Nephron progenitor cell (in vitro differentiated cells): ENCODE data around the gene PROK1.
A peak's percentile ranks its signal among the peaks of the same experiment; 100 is the strongest.

Source experiments
- DNase-seq: peaks from one replicate; pipeline ENCODE4 v3.0.0; 2021
- H3K27ac Mint-ChIP-seq: 2 replicates; pipeline ENCODE4 v1.8.0; 2021; ENCODE audit warnings: mild to moderate bottlenecking, moderate library complexity, mixed read lengths
- H3K27me3 Mint-ChIP-seq: 2 replicates; pipeline ENCODE4 v1.8.0; 2021; ENCODE audit warnings: mild to moderate bottlenecking, low read depth, mixed read lengths; ENCODE audit not compliant: poor library complexity
- H3K36me3 Mint-ChIP-seq: 2 replicates; pipeline ENCODE4 v1.8.0; 2021; ENCODE audit warnings: low read depth, mixed read lengths
- H3K4me1 Mint-ChIP-seq: 2 replicates; pipeline ENCODE4 v1.8.0; 2021; ENCODE audit warnings: mixed read lengths
- H3K4me3 Mint-ChIP-seq: 2 replicates; pipeline ENCODE4 v1.8.0; 2021; ENCODE audit warnings: mild to moderate bottlenecking, moderate library complexity, mixed read lengths
- H3K9me3 Mint-ChIP-seq: 2 replicates; pipeline ENCODE4 v1.8.0; 2021; ENCODE audit warnings: mild to moderate bottlenecking, moderate library complexity, mixed read lengths
- TF ChIP-seq, protein P1 (sequence below): fragments of 200-600 bp; sonication (generic); IDR thresholded peaks from 2 replicates; pipeline ENCODE4 v1.5.0; 2021; ENCODE audit warnings: antibody characterized with exemption

PROK1 gene

DNA sequence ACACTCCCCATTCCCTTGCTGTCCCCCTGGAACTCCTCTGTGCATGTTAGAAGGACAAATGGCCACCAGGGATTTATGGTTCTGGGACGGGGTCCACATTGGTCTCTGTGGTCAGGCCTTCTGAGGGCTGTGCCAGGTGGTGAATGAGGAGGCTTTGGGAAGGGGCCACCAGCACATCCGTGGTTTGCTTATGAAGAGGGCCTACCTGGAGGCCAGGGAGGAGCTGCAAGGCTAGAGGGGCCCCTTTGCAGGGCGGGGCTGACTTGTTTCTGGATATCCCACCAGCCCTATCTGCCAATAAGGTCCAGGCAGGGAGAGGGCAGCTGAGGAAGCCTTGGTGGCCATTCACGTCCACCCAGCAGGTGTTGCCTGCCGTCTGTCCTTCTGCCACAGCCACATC is 43.1 kb downstream of the PROK1 start:
- TF ChIP-seq, protein P1, sequence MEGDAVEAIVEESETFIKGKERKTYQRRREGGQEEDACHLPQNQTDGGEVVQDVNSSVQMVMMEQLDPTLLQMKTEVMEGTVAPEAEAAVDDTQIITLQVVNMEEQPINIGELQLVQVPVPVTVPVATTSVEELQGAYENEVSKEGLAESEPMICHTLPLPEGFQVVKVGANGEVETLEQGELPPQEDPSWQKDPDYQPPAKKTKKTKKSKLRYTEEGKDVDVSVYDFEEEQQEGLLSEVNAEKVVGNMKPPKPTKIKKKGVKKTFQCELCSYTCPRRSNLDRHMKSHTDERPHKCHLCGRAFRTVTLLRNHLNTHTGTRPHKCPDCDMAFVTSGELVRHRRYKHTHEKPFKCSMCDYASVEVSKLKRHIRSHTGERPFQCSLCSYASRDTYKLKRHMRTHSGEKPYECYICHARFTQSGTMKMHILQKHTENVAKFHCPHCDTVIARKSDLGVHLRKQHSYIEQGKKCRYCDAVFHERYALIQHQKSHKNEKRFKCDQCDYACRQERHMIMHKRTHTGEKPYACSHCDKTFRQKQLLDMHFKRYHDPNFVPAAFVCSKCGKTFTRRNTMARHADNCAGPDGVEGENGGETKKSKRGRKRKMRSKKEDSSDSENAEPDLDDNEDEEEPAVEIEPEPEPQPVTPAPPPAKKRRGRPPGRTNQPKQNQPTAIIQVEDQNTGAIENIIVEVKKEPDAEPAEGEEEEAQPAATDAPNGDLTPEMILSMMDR = no peak
- DNase-seq = no peak
- Mint-ChIP-seq H3K4me1 (peaks cover 10% of the 10 kb centered on the region), H3K9me3 (no peaks in the 10 kb centered on the region), H3K36me3 (no peaks in the 10 kb centered on the region), H3K27ac (no peak overlapping the region), H3K27me3 (peaks cover 12% of the 10 kb centered on the region), H3K4me3 (no peak overlapping the region)

DNA sequence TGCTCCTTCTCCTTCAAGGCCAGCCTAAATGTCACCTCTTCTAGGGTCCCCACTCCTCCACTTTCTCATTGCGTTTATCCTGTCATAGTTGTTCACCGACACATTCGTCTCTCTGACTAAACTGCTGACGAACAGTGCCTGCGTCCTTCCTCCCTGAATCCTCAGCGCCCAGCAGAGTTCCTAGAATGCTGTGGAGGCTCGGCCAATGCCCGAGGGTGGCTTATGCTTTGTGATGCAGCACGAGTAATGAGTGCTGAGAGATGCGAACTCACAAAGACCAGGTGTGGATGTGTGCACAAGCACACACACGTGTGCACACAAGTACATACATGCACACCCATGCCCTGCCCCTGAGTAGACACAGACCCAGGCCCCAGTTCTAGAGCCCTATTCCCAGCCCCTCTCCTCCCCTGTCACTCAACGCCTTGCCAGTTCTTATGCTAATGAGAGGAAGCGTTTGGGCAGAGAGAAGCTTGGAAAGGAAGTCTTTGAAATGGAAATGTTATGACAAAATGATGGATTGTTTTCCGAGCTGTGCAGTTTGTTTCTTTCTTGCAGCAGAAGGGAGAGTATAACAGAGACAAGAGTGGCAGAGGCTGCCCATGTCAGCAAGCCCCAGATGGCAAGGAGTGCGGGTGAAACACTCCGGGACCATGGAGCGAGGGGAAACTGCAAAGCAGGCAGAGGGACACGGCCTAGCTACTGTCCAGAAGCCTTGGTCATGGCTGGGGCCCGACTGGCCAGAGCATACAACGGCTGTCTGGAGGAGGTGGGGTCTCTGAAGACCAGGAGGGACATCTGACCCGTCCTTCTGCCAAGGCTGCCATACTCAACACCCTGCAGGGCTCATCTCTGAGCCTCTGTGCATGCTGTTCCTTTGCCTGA is 43.8 kb downstream of the PROK1 start:
- no peak for DNase-seq
- peaks cover 17% of the 10 kb centered on the region for H3K4me1 Mint-ChIP-seq
- TF ChIP-seq, protein P1 = no peak
- no peaks in the 10 kb centered on the region for H3K36me3 Mint-ChIP-seq
- peaks cover 12% of the 10 kb centered on the region for H3K27me3 Mint-ChIP-seq
- H3K9me3 Mint-ChIP-seq = no peaks in the 10 kb centered on the region
- H3K27ac Mint-ChIP-seq = no peak overlapping the region
- H3K4me3 Mint-ChIP-seq = no peak overlapping the region

GRCh38 chr1:110495926-110496600 is 45.1 kb downstream of the PROK1 start:
- peaks cover 17% of the 10 kb centered on the region for H3K4me1 Mint-ChIP-seq
- no peaks in the 10 kb centered on the region for H3K9me3 Mint-ChIP-seq
- DNase-seq = peak; percentile 89
- TF ChIP-seq, protein P1 = peak; percentile 97
- H3K36me3 Mint-ChIP-seq = no peaks in the 10 kb centered on the region
- H3K27ac Mint-ChIP-seq = no peak overlapping the region
- H3K4me3 Mint-ChIP-seq = no peak overlapping the region
- peaks cover 15% of the 10 kb centered on the region for H3K27me3 Mint-ChIP-seq

- DNase-seq = no peak
- no peaks in the 10 kb centered on the region for H3K9me3 Mint-ChIP-seq
Measured at GRCh38 chr1:110498270-110498669, 47.3 kb downstream of the PROK1 start.

GRCh38 chr1:110501488-110502132 is 50.7 kb downstream of the PROK1 start:
- no peaks in the 10 kb centered on the region for H3K9me3 Mint-ChIP-seq
- TF ChIP-seq, protein P1 = no peak
- no peak overlapping the region for H3K4me3 Mint-ChIP-seq
- DNase-seq = no peak
- H3K36me3 Mint-ChIP-seq = no peaks in the 10 kb centered on the region
- no peak overlapping the region for H3K27ac Mint-ChIP-seq
- H3K4me1 Mint-ChIP-seq = peaks cover 15% of the 10 kb centered on the region
- peaks cover 3% of the 10 kb centered on the region for H3K27me3 Mint-ChIP-seq

More at GRCh38 chr1:110498270-110498669, 47.3 kb downstream of the PROK1 start:
- Mint-ChIP-seq H3K36me3 (no peaks in the 10 kb centered on the region), H3K4me3 (no peak overlapping the region), H3K27ac (no peak overlapping the region), H3K4me1 (peaks cover 17% of the 10 kb centered on the region), H3K27me3 (peaks cover 10% of the 10 kb centered on the region)
- TF ChIP-seq, protein P1 = no peak
